OCI-LY3 (cell line): ENCODE results near the gene TAPBP.

Experiments used
- H2AFZ ChIP-seq: fragments of 200-600, 300-600 bp; shearing (Covaris generic); 2 replicates; pipeline ENCODE4 v1.6.0; 2014; ENCODE audit warnings: antibody characterized with exemption, low read depth, low read length
- H3K27ac ChIP-seq: fragments of 200-600, 300-600 bp; sonication (generic); 2 replicates; pipeline ENCODE4 v1.5.1; 2014; ENCODE audit warnings: mild to moderate bottlenecking, low read length, moderate library complexity, mixed read lengths
- H3K27me3 ChIP-seq: fragments of 200-600, 300-600 bp; sonication (generic); 2 replicates; pipeline ENCODE4 v1.6.1; 2014; ENCODE audit warnings: low read depth, low read length, mixed read lengths
- H3K36me3 ChIP-seq: fragments of 200-600, 300-600 bp; sonication (generic); replicated peaks from 2 replicates; pipeline ENCODE3; 2014; ENCODE audit warnings: low read depth, low read length, mixed read lengths
- H3K4me1 ChIP-seq: fragments of 300-600, 200-600 bp; sonication (generic); 2 replicates; pipeline ENCODE4 v1.6.1; 2014; ENCODE audit warnings: low read length, mixed read lengths
- H3K4me2 ChIP-seq: fragments of 200-600, 300-600 bp; sonication (generic); 2 replicates; pipeline ENCODE4 v1.6.1; 2014; ENCODE audit warnings: low read length, mixed read lengths
- H3K4me3 ChIP-seq: fragments of 300-600, 200-600 bp; sonication (generic); 2 replicates; pipeline ENCODE4 v1.5.1; 2014; ENCODE audit warnings: antibody characterized with exemption, mild to moderate bottlenecking, low read length, moderate library complexity
- H3K79me2 ChIP-seq: fragments of 300-600, 200-600 bp; shearing (Covaris generic); 2 replicates; pipeline ENCODE4 v1.6.1; 2014; ENCODE audit warnings: mild to moderate bottlenecking, low read length, mixed read lengths
- H3K9ac ChIP-seq: fragments of 300-600, 200-600 bp; shearing (Covaris generic); 2 replicates; pipeline ENCODE4 v1.6.0; 2014; ENCODE audit warnings: mild to moderate bottlenecking, low read length, moderate library complexity
- H3K9me3 ChIP-seq: fragments of 200-600, 300-600 bp; shearing (Covaris generic); 2 replicates; pipeline ENCODE4 v1.6.1; 2014; ENCODE audit warnings: low read length, mixed read lengths; ENCODE audit not compliant: insufficient read depth
- H4K20me1 ChIP-seq: fragments of 200-600, 300-600 bp; sonication (generic); 2 replicates; pipeline ENCODE4 v1.6.1; 2016; ENCODE audit warnings: low read length, mixed read lengths; ENCODE audit not compliant: insufficient read depth
- EZH2phosphoT487 ChIP-seq: fragments of 200-600 bp; shearing (Covaris generic); IDR thresholded peaks from 2 replicates; pipeline ENCODE4 v1.6.1; 2018; ENCODE audit warnings: antibody characterized with exemption, mixed run types, low read depth
- TF ChIP-seq, protein P1 (sequence below): fragments of 200-600, 300-600 bp; sonication (generic); IDR thresholded peaks from 2 replicates; pipeline ENCODE4 v1.5.1; 2014; ENCODE audit warnings: antibody characterized with exemption, low read length, low read depth

The TAPBP gene

GRCh38 chr6:33312361-33313104 lies 1.3 kb downstream of the TAPBP start:
- H3K27ac ChIP-seq = peak overlapping the region; percentile 98
- H4K20me1 ChIP-seq = peaks cover 25% of the 10 kb centered on the region
- TF ChIP-seq EZH2phosphoT487 = no peak
- TF ChIP-seq, protein P1, sequence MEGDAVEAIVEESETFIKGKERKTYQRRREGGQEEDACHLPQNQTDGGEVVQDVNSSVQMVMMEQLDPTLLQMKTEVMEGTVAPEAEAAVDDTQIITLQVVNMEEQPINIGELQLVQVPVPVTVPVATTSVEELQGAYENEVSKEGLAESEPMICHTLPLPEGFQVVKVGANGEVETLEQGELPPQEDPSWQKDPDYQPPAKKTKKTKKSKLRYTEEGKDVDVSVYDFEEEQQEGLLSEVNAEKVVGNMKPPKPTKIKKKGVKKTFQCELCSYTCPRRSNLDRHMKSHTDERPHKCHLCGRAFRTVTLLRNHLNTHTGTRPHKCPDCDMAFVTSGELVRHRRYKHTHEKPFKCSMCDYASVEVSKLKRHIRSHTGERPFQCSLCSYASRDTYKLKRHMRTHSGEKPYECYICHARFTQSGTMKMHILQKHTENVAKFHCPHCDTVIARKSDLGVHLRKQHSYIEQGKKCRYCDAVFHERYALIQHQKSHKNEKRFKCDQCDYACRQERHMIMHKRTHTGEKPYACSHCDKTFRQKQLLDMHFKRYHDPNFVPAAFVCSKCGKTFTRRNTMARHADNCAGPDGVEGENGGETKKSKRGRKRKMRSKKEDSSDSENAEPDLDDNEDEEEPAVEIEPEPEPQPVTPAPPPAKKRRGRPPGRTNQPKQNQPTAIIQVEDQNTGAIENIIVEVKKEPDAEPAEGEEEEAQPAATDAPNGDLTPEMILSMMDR = no peak; the same call in 1 of the 2 replicates
- H3K4me3 ChIP-seq = peak overlapping the region; percentile 95
- peak overlapping the region; percentile 74 for H3K4me2 ChIP-seq
- peaks cover 72% of the 10 kb centered on the region for H3K79me2 ChIP-seq
- H3K9ac ChIP-seq = peak overlapping the region; percentile 99
- H3K9me3 ChIP-seq = no peaks in the 10 kb centered on the region
- H3K36me3 ChIP-seq = peaks cover 25% of the 10 kb centered on the region
- peaks cover 29% of the 10 kb centered on the region for H3K4me1 ChIP-seq
- no peak overlapping the region for H2AFZ ChIP-seq
- H3K27me3 ChIP-seq = no peaks in the 10 kb centered on the region

DNA sequence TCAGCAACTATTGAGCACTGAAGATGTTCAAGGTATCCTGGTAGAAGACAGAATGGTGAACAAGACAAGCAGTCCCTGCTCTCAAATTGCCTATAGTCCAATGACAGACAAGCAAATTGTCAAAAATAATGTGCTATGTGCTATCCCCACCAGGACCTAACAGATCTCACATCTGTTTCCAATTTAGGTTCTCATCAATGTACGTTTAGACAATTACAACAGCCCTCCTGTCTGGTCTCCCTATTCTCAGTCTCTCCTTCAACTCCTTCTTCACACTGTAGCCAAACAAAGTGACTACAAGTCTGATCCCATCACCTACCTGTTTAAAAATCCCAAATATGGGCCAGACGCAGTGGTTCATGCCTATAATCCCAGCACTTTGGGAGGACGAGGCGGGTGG lies 7.5 kb downstream of the TAPBP start:
- Histone ChIP-seq H3K79me2 (peaks cover 74% of the 10 kb centered on the region), H3K9me3 (no peaks in the 10 kb centered on the region), H3K9ac (no peak overlapping the region), H3K4me2 (no peak overlapping the region), H3K36me3 (peaks cover 27% of the 10 kb centered on the region), H3K4me1 (no peaks in the 10 kb centered on the region), H3K27me3 (no peaks in the 10 kb centered on the region), H3K27ac (no peak overlapping the region), H3K4me3 (no peak overlapping the region), H4K20me1 (peaks cover 34% of the 10 kb centered on the region), H2AFZ (no peak overlapping the region)
- no peak for TF ChIP-seq EZH2phosphoT487
- TF ChIP-seq, protein P1 = no peak

GRCh38 chr6:33305052-33305451 lies 8.8 kb downstream of the TAPBP start:
- no peak for TF ChIP-seq EZH2phosphoT487
- TF ChIP-seq, protein P1 = no peak
- peaks cover 34% of the 10 kb centered on the region for H4K20me1 ChIP-seq
- H3K4me2 ChIP-seq = no peak overlapping the region
- no peaks in the 10 kb centered on the region for H3K9me3 ChIP-seq
- H2AFZ ChIP-seq = no peak overlapping the region
- peaks cover 30% of the 10 kb centered on the region for H3K36me3 ChIP-seq
- H3K9ac ChIP-seq = no peak overlapping the region
- H3K4me1 ChIP-seq = no peaks in the 10 kb centered on the region
- no peak overlapping the region for H3K27ac ChIP-seq
- H3K79me2 ChIP-seq = peaks cover 61% of the 10 kb centered on the region
- no peak overlapping the region for H3K4me3 ChIP-seq
- H3K27me3 ChIP-seq = no peaks in the 10 kb centered on the region

- Histone ChIP-seq H3K27me3 (no peaks in the 10 kb centered on the region), H3K27ac (no peak overlapping the region), H3K79me2 (peaks cover 52% of the 10 kb centered on the region), H3K4me3 (no peak overlapping the region), H3K4me2 (no peak overlapping the region), H2AFZ (no peak overlapping the region), H3K9me3 (no peaks in the 10 kb centered on the region), H4K20me1 (peaks cover 32% of the 10 kb centered on the region), H3K4me1 (peaks cover 7% of the 10 kb centered on the region), H3K36me3 (peaks cover 37% of the 10 kb centered on the region), H3K9ac (no peak overlapping the region)
- TF ChIP-seq EZH2phosphoT487 = no peak
- TF ChIP-seq, protein P1 = no peak
These were observed 9.7 kb downstream of the TAPBP start for GRCh38 chr6:33304216-33304615.
